ELR (cell line): Measurements from ENCODE around the gene RAB3A.
"Not testable (repeated sequence)": the region's sequence is repeated elsewhere in the genome, so short reads cannot be mapped to it uniquely, and the experiment has no call there.

ENCODE experiments used
- DNase-seq: peaks from one replicate; pipeline ENCODE4 v3.0.0-alpha.2; 2015; ENCODE audit warnings: low read depth

Gene RAB3A

GRCh38 chr19:18168673-18169381 lies 35.0 kb downstream of the RAB3A start:
- no peak for DNase-seq

DNA sequence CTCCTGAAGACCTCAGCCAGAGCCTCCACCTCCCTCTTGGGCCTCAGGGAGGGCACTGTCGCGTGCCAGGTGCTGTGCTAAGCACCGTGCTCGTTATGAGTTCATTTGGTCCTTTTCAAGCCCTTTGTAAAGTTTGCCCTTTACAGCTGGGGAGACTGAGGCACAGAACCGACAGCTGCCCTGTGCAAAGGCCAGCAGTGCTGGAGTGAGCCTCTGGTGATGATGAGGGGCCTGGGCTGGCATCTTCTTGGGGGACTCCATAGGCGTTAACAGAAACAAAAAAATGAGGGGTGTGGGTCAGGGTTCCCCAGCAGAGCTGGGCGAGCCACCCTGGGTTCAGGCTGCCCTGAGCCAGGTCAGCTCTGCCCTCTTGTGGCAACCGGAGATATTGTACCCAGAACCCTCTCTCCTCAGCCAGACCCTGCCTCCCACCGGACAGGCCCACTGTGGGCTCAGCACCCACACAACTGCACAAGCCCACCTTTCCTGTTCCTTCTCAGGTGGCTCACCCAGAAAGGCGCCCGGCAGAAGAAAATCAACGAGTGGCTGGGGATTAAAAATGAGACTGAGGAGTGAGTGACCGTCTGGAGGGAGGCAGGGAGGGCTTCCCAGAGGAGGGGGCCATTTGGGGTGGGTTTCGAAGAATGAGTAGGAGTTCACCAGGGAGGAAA lies 35.7 kb downstream of the RAB3A start:
- peak; percentile 63 for DNase-seq

DNA sequence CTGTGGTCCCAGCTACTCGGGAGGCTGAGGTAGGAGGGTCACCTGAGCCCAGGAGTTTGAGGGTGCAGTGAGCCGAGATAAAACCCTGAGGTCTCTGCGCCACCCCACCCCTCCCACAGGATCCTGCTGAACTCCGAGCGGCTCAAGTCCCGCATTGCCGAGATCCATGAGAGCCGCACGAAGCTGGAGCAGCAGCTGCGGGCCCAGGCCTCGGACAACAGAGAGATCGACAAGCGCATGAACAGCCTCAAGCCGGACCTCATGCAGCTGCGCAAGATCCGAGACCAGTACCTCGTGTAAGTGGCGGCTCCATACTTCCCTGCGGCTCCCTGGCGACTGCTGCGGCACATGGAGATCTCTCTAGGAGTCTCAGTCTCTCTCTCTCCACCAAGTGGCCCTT lies 36.8 kb downstream of the RAB3A start:
- DNase-seq: no peak

- no peak for DNase-seq
Measured at GRCh38 chr19:18165794-18166544, 37.9 kb downstream of the RAB3A start.

- no peak for DNase-seq
Measured at GRCh38 chr19:18164072-18164471, 39.8 kb downstream of the RAB3A start.

- DNase-seq: no peak
Measured at GRCh38 chr19:18161636-18162002, 42.2 kb downstream of the RAB3A start.

DNA sequence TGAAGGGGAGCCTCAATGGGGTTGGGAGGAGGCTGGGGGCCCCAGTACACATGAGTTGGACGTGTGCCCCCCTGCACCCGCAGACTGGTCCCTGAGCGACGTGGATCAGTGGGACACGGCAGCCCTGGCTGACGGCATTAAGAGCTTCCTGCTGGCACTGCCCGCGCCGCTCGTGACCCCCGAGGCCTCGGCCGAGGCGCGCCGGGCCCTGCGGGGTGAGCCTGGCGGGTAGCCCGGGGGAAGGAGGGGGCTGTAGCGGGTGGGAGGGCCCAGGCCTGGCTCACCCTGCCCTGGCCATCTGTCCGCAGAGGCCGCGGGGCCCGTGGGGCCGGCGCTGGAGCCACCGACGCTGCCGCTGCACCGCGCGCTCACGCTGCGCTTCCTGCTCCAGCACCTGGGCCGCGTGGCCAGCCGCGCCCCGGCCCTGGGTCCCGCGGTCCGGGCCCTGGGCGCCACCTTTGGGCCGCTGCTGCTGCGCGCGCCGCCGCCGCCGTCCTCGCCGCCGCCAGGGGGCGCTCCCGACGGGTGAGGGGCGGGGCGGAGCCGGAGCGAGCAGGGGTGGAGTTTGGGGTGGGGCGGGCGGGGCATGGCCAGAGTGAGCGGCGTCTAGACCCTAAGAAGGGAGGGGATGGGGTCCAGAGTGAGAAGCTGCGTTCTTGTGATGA lies 42.7 kb downstream of the RAB3A start:
- peak; percentile 75 for DNase-seq

GRCh38 chr19:18160493-18160970 lies 43.3 kb downstream of the RAB3A start:
- DNase-seq: peak; percentile 28

DNA sequence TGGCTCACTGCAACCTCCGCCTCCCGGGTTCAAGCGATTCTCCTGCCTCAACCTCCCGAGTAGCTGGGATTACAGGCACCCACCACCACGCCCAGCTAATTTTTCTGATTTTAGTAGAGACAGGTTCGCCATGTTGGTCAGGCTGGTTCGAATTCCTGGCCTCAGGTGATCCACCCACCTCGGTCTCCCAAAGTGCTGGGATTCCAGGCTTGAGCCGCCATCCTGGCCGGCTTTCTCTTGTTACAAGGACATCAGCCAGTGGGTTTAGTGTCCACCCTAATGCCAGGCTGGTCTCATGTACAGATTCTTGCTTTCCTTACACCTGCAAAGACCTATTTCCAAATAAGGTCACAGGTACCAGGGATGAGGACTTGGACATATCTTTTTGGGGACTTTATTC lies 44.0 kb downstream of the RAB3A start:
- DNase-seq: no peak

DNA sequence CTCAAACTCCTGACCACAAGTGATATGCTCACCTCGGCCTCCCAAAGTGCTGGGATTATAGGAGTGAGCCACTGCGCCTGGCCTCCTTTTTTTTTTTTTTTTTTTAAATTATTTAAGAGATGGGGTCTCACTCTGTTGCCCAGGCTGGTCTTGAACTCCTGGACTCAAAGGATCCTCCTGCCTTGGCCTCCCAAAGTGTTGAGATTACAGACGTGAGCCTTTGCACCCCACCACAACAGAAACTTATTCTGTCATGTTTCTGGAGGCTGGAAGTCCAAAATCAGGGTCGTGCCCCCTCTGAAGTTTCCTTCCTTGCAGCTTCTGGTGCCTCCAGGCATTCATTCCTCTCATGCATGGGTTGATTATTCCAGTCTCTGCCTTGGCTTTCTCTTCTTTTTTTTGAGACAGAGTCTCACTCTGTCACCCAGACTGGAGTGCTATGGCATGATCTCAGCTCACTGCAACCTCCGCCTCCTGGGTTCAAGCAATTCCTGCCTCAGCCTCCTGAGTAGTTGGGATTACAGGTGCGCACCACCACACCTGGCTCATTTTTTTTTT lies 44.7 kb downstream of the RAB3A start:
- not testable (repeated sequence) for DNase-seq

DNA sequence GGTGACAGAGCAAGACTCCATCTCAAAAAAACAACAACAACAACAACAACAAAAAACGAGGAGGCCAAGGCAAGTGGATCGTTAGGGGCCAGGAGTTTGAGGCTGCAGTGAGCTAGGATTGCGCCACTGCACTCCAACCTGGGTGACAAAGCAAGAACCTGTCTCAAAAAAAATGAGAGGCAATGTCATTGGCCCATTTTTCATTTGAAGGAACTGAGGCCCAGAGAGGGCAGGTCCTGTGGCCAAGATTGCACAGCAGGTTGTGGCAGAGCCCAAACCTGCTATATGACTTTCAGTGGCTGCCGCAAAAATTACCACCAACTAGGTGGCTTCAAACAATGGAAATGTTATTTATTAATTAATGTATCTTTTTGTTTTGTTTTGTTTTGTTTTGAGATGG lies 45.4 kb downstream of the RAB3A start:
- DNase-seq: no peak

DNA sequence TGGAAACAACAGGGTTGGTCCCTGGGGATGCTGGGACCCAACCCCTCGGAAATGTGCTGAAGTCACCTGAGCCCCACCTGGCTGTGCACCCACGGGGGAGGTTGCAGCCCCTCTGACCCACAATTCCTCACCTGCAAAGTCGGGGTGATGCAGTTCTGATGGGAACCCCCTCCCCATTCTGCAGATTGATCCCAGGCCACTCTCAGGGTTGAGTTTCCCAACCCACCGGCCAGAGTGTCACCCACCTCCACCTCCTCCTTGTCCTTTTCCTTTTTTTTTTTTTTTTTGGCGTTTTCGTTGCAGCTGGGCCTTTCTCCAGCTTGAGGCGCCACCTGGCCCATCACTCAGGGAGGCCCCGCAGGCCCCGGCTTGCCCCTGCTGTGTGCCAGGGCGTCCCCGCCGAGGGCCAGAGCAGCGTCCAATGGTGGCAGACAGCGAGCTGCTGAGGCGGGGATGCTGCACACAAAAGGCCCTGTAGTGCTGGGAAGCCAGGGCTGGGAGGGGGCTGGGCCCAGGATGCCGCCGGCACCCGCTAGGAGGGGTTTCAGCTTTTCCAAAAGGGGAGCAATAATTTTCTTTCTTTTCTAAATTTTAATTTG lies 46.3 kb downstream of the RAB3A start:
- DNase-seq: no peak

DNA sequence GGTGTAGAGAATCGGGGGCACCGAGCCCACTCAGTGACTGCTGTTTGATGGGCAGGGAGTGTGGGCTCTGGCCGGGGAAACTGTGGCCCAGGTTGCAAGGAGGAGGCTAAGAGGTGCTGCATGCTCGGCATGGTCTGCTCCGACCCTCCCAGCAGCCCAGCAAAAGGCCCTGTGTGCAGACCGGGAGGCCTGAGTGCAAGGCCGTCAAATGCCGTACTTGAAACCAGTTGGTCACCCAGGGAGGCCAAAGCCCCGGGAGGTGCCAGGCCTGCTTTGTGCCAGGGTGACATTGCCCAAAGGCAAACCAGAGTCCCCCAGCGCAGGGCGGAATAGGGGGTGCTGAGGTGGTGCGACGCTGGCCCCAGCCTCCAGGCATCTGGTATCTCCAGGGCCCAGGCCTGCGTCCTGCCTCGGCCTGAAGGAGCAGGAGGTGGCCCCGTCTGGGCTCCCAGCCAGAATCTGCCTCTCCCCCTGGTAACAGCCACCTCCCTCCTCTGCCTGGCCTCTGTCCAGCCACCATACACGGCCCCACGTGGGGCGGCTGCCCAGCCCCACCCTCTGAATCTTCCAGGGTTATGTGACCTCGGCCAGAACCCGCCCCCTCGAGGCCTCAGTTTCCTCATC lies 46.9 kb downstream of the RAB3A start:
- peak; percentile 47 for DNase-seq

DNA sequence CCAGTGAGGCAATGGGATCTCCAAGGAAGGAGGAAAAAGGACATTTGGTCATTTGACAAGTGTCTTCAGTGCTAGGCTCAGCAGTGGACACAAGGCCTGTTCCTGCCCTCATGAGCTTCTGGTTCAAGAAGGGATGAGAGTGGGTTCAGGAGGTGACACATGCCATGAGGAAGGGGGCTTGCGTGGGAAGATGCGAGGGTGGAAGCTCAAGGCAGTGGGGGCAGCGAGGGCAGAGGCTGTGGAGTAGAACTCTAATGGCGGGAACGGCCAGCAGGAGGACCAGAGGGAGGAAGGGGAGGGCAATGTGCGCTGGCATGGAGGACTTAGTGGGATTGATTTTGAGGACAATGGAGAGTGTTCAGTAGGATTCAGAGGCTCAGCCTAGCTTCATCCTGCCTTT lies 47.6 kb downstream of the RAB3A start:
- no peak for DNase-seq

GRCh38 chr19:18155095-18156087 lies 48.5 kb downstream of the RAB3A start:
- DNase-seq: no peak

DNA sequence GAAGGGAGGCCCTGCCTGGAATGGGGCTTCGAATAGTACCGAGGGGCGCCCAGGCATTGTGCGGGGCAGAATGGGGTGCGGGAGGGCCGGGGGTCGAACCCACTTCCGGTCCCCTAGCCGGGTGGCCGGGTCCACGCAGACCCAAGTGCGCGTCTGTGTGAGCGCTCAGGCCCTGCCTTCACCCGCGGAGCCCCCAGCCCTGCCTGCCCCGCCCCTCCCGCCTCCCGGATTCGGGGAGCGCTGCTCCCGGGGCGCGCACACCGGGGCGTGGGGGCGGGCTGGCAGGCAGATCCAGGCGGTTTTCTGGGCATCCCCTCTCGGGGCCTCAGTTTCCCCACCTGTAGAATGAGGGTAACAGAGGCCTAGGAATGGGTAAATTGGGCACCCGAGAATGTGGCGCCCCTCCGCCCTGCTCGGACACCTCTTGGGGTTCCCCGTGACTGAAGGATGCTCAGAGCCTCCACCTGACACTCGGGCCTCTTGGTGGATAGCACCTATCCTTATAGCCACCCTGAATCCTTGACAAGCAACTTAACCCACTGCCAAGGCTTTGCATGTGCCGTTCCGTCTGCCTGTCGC lies 50.2 kb downstream of the RAB3A start:
- DNase-seq: peak; percentile 37

DNA sequence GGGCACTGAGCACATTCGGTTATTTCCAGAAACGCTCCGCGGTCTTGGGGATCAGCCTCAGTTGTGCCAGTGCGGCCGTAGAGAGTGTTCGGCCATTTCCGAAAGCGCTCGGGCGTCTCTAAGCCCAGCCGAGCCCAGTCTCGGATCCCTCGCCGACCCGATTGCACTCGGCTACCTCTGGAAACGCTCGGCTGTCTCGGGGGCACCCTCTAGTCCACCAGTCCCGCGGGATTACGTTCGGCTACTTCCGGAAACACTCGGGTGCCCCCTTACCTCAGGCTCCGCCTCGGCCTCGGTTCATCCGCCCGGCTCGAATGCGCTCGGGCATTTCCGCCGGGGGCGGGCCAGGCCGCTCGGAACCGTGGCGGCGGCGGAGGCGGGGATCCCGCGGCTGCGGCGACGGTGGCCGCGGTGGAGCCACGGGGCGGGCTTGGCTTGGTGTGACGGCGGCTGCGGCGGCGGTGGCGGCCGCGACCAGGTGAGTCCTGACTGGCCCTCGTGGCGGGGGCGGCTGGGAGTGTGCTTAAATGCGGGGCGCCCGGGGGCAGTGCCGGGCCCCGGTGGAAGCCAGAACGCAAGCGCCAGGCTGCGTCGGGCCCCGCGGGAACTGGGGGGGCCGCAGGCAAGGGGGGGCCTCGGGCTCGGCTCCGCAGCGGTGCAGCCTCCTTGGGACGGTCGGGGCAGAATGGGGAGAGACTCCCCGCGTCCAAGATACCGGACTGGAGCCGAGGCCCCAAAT lies 50.9 kb downstream of the RAB3A start, which contains the start of gene PIK3R2:
PIK3R2 (plus strand) TSS at position 347 of the 739 bp plus-strand sequence. CDS start 2,717 bp downstream, outside the sequence.
- peak; percentile 100 for DNase-seq

DNA sequence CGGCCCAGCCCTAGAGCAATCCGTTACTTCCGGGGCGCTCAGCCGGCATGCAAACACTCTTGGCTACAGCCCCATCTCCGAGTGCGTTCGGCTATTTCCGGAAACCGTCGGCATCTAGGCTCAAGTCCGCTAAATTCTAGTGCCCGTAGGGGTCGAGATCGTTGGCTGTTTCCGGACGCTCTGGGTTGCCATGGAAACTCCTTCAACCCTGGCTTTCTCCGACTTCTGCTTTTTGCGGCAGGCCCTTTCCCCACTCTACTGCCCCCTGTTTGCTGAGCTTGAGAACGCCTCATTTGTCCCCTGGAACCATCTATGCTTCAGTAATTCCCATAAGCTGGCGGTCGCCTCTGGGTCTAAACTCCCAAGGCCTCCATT lies 51.4 kb downstream of the RAB3A start:
- DNase-seq: peak; percentile 99
